Adipocyte (in vitro differentiated cells): ENCODE measurements around the gene DCLK2.

Source experiments
- DNase-seq: peaks from one replicate; pipeline ENCODE4 v3.0.0-alpha.2; 2015; ENCODE audit warnings: low read depth
- H3K27me3 ChIP-seq: replicated peaks from 2 replicates; pipeline ENCODE4 v1.7.0; 2013; ENCODE audit warnings: mild to moderate bottlenecking, low read length, moderate library complexity; ENCODE audit not compliant: control insufficient read depth, insufficient read depth
- H3K36me3 ChIP-seq: 2 replicates; pipeline ENCODE4 v1.7.0; 2013; ENCODE audit warnings: low read length, mild to moderate bottlenecking, moderate library complexity; ENCODE audit not compliant: control insufficient read depth, insufficient read depth, severe bottlenecking
- H3K4me1 ChIP-seq: 2 replicates; pipeline ENCODE4 v1.7.0; 2013; ENCODE audit warnings: mild to moderate bottlenecking, low read length, moderate library complexity; ENCODE audit not compliant: control insufficient read depth, insufficient read depth
- H3K4me3 ChIP-seq: 2 replicates; pipeline ENCODE4 v1.7.0; 2013; ENCODE audit warnings: mild to moderate bottlenecking, low read length, moderate library complexity
- H3K9ac ChIP-seq: 2 replicates; pipeline ENCODE4 v1.7.0; 2013; ENCODE audit warnings: mild to moderate bottlenecking, low read length, moderate library complexity
- H3K9me3 ChIP-seq: 2 replicates; pipeline ENCODE4 v1.7.0; 2013; ENCODE audit warnings: mild to moderate bottlenecking, low read length, moderate library complexity; ENCODE audit not compliant: control insufficient read depth

The DCLK2 gene

DNA sequence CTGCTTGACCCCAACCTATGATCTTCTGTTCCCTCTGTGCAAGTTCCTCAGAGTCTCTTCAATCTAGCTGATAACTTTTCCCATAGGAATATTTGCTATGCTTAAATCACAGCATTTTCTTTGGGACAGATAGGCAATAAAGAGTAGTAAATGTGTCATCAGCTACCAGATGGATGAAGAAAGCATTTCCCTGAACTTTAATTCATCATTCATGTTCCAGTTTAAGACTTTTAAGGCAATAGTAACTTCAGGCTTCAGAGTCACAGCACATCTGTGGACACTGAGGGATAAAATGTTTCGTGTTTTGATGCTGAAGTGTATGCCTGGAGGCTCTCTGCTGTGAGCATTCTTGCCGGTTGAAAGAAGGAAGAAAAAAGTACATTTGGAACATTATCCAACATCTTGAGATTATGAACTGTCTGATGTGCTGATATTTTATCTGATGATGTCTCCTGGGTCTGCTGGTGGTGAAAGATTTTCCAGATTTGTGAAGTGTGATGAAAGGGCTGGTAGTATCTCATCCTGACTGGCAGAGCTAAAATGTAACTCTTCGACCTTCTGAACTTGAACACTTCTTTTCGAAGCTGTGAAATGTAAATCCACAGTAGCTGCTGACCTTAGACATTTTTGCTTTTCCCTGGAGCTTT, 133.7 kb downstream of the DCLK2 start:
- no peak overlapping the region for H3K4me3 ChIP-seq
- peaks cover 13% of the 10 kb centered on the region for H3K4me1 ChIP-seq
- no peaks in the 10 kb centered on the region for H3K36me3 ChIP-seq
- H3K9ac ChIP-seq = no peak overlapping the region
- no peaks in the 10 kb centered on the region for H3K9me3 ChIP-seq
- DNase-seq = peak; percentile 62
- H3K27me3 ChIP-seq = no peaks in the 10 kb centered on the region

GRCh38 chr4:150212485-150212884, 134.2 kb downstream of the DCLK2 start:
- Histone ChIP-seq H3K27me3 (no peaks in the 10 kb centered on the region), H3K9me3 (no peaks in the 10 kb centered on the region), H3K4me3 (no peak overlapping the region), H3K36me3 (no peaks in the 10 kb centered on the region), H3K9ac (no peak overlapping the region), H3K4me1 (peaks cover 13% of the 10 kb centered on the region)
- no peak for DNase-seq

- Histone ChIP-seq H3K9ac (no peak overlapping the region), H3K4me1 (peaks cover 13% of the 10 kb centered on the region), H3K36me3 (no peaks in the 10 kb centered on the region), H3K27me3 (no peaks in the 10 kb centered on the region), H3K9me3 (no peaks in the 10 kb centered on the region), H3K4me3 (no peak overlapping the region)
- no peak for DNase-seq
Observed at GRCh38 chr4:150212927-150213326, 134.7 kb downstream of the DCLK2 start.

DNA sequence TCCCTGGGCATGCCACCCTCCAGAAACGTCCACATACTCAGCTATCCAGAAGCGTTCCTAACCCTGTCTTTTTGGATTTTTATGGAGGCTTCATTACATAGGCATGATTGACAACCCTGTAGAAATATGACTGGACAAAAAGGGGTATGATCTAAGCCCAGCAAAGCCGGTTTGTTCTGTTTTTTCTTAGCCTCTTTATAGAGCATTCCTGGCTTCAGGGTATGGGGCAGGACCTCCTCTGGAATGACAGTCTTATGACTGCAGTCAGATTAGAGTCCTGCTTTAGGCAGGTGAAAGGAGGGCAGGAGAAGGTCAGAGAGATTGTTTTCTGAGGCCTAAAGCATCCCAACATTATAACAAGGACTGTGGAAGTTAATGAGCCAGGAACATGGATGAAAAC, 137.4 kb downstream of the DCLK2 start:
- no peak for DNase-seq
- Histone ChIP-seq H3K9me3 (no peaks in the 10 kb centered on the region), H3K4me3 (no peak overlapping the region), H3K4me1 (peaks cover 13% of the 10 kb centered on the region), H3K9ac (no peak overlapping the region), H3K27me3 (no peaks in the 10 kb centered on the region), H3K36me3 (no peaks in the 10 kb centered on the region)

GRCh38 chr4:150216726-150217125, 138.5 kb downstream of the DCLK2 start:
- H3K27me3 ChIP-seq = no peaks in the 10 kb centered on the region
- peaks cover 9% of the 10 kb centered on the region for H3K4me1 ChIP-seq
- H3K9ac ChIP-seq = no peak overlapping the region
- no peak for DNase-seq
- H3K4me3 ChIP-seq = no peak overlapping the region
- H3K9me3 ChIP-seq = no peaks in the 10 kb centered on the region
- H3K36me3 ChIP-seq = no peaks in the 10 kb centered on the region

GRCh38 chr4:150217192-150217591, 138.9 kb downstream of the DCLK2 start:
- peak; percentile 71 for DNase-seq
- Histone ChIP-seq H3K36me3 (no peaks in the 10 kb centered on the region), H3K4me1 (peaks cover 4% of the 10 kb centered on the region)

GRCh38 chr4:150217808-150218207, 139.6 kb downstream of the DCLK2 start:
- Histone ChIP-seq H3K4me3 (no peak overlapping the region), H3K9ac (no peak overlapping the region), H3K9me3 (no peaks in the 10 kb centered on the region), H3K27me3 (no peaks in the 10 kb centered on the region), H3K4me1 (no peaks in the 10 kb centered on the region), H3K36me3 (no peaks in the 10 kb centered on the region)
- DNase-seq = no peak

More at GRCh38 chr4:150217192-150217591, 138.9 kb downstream of the DCLK2 start:
- Histone ChIP-seq H3K27me3 (no peaks in the 10 kb centered on the region), H3K4me3 (no peak overlapping the region), H3K9me3 (no peaks in the 10 kb centered on the region), H3K9ac (no peak overlapping the region)

GRCh38 chr4:150218447-150218846, 140.2 kb downstream of the DCLK2 start:
- Histone ChIP-seq H3K9me3 (no peaks in the 10 kb centered on the region), H3K4me1 (no peaks in the 10 kb centered on the region), H3K36me3 (no peaks in the 10 kb centered on the region), H3K27me3 (no peaks in the 10 kb centered on the region), H3K9ac (no peak overlapping the region), H3K4me3 (no peak overlapping the region)
- DNase-seq = no peak

DNA sequence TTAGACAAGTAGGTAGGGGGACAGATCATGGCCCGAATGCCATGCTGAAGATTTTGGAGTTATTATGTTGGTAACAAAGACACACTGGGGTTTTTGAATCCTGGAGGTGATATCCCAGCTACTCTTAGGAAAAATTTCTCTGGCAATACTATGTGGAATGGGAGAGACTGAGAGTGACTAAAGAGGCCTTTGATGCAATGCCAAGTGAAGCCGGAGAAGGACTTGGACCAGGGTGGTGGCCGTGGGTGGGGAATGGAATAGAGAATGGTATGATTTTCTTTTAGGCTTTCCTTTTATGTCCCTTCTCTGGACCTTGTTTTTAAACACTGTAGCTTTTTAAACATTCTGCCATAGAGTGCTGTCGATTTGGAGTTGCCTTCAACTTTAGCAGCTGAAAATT, 141.6 kb downstream of the DCLK2 start:
- H3K27me3 ChIP-seq = no peaks in the 10 kb centered on the region
- no peak for DNase-seq

DNA sequence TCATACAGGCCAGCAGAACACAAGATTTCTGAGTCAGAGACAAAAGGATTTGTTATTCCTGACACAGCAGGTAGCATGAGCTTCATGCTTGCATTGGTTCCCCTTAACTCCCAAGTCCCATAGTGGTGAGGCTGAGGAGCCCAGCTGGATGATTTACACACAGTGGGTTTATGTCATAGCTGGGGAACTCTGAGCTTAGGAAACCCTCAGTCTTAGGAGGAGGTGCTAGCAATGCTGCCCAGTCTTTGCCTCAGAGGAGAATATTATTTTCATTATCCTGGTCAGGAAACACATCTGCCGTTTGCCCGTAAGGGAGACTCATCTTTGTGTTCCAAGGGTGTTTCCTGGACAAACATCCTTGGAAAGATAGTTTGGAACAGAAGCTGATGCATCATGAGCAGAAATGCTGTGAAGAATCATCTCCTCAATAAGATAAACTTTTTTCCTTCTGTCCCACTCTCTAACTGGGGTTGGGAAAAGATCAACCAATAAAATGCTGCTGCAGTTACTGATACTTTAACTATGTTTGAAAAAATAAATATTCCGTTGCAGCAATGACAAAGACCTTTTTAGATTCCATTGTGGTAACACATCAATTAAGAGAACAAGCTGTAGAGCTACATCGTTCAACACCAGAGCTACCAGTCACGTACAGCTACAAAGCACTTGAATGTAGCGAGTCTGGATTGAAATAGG, 146.8 kb downstream of the DCLK2 start:
- Histone ChIP-seq H3K27me3 (no peaks in the 10 kb centered on the region), H3K9ac (no peak overlapping the region), H3K36me3 (no peaks in the 10 kb centered on the region), H3K9me3 (no peaks in the 10 kb centered on the region), H3K4me1 (peaks cover 15% of the 10 kb centered on the region), H3K4me3 (peak overlapping the region; percentile 3)
- peak; percentile 88 for DNase-seq

More for the DNA sequence above, 141.6 kb downstream of the DCLK2 start:
- Histone ChIP-seq H3K9ac (no peak overlapping the region), H3K36me3 (no peaks in the 10 kb centered on the region), H3K4me3 (no peak overlapping the region), H3K9me3 (no peaks in the 10 kb centered on the region), H3K4me1 (peaks cover 5% of the 10 kb centered on the region)

- no peak overlapping the region for H3K4me3 ChIP-seq
- peaks cover 4% of the 10 kb centered on the region for H3K36me3 ChIP-seq
- DNase-seq = peak; percentile 71
- H3K9ac ChIP-seq = no peak overlapping the region
- H3K4me1 ChIP-seq = peaks cover 19% of the 10 kb centered on the region
- H3K27me3 ChIP-seq = no peaks in the 10 kb centered on the region
- no peaks in the 10 kb centered on the region for H3K9me3 ChIP-seq
Observed at GRCh38 chr4:150229520-150229919, 151.3 kb downstream of the DCLK2 start.
